Measurements from ENCODE around the gene ESPN. TPM values are rescaled to one million over a fixed set of nuclear protein-coding genes. Genes with fewer than 3 reads are reported as not detected.

Gene ESPN
- total RNA-seq, 4 donors from 2014 or later = 0.47 to 0.92 (median 0.81) TPM; not detected in 1

GRCh38 chr1:6509220-6509918, 84.8 kb downstream of the ESPN start:
- no peak overlapping the region for H3K27ac ChIP-seq
- no peak overlapping the region for H3K4me3 ChIP-seq
- no peak for ATAC-seq
- peaks cover 35% of the 10 kb centered on the region for H3K27me3 ChIP-seq
- H3K36me3 ChIP-seq = no peaks in the 10 kb centered on the region
- no peaks in the 10 kb centered on the region for H3K4me1 ChIP-seq
- TF ChIP-seq EP300 (IDR thresholded peaks at IDR 0.05) = no peak
- no peak for TF ChIP-seq POLR2AphosphoS5 (IDR thresholded peaks at IDR 0.05)
- TF ChIP-seq CTCF (IDR thresholded peaks at IDR 0.05) = no peak
- no peak for TF ChIP-seq POLR2A (IDR thresholded peaks at IDR 0.05)
- WGBS, 2 donors (ENCODE audit: low coverage in 1 of 2) = 59 to 76% methylated on average over 8 of the region's 20 CpGs
- H3K9me3 ChIP-seq = no peaks in the 10 kb centered on the region

- no peak for ATAC-seq
- TF ChIP-seq POLR2AphosphoS5 (IDR thresholded peaks at IDR 0.05) (no peak), CTCF (IDR thresholded peaks at IDR 0.05) (no peak), EP300 (IDR thresholded peaks at IDR 0.05) (no peak), POLR2A (IDR thresholded peaks at IDR 0.05) (no peak)
- no CpG with 5 or more reads among the region's 10 CpGs for WGBS, 2 donors (ENCODE audit: low coverage in 1 of 2)
- H3K9me3 ChIP-seq = no peaks in the 10 kb centered on the region
- H3K4me1 ChIP-seq = no peaks in the 10 kb centered on the region
- no peak overlapping the region for H3K4me3 ChIP-seq
- no peaks in the 10 kb centered on the region for H3K36me3 ChIP-seq
- no peak overlapping the region for H3K27ac ChIP-seq
- H3K27me3 ChIP-seq = peaks cover 35% of the 10 kb centered on the region
These were observed 85.3 kb downstream of the ESPN start for GRCh38 chr1:6509919-6510291.

GRCh38 chr1:6510493-6510892, 85.9 kb downstream of the ESPN start:
- H3K4me1 ChIP-seq = no peaks in the 10 kb centered on the region
- WGBS, 2 donors (ENCODE audit: low coverage in 1 of 2) = 83% methylated on average over 1 of the region's 6 CpGs; no CpG with 5 or more reads in 1 of the 2 donors
- peaks cover 34% of the 10 kb centered on the region for H3K27me3 ChIP-seq
- no peak for ATAC-seq
- no peak overlapping the region for H3K27ac ChIP-seq
- H3K4me3 ChIP-seq = no peak overlapping the region
- TF ChIP-seq EP300 (IDR thresholded peaks at IDR 0.05) (no peak), POLR2A (IDR thresholded peaks at IDR 0.05) (no peak), CTCF (IDR thresholded peaks at IDR 0.05) (no peak), POLR2AphosphoS5 (IDR thresholded peaks at IDR 0.05) (no peak)
- no peaks in the 10 kb centered on the region for H3K9me3 ChIP-seq
- H3K36me3 ChIP-seq = no peaks in the 10 kb centered on the region

Small RNAs within 50 kb of the gene (small RNA-seq; reads per million reads assigned to genes)
- 0 reads per million in 4 donors for gene MIR4252

Other genes starting within 250 kb of the ESPN start
- gene CHD5, start 244.5 kb upstream of the ESPN start, total RNA-seq = 10 to 100 TPM in 2 of 4 donors, 1 to 10 TPM in 2; 4.4 to 34.9 (median 9.2) TPM
- gene RPL22, start 225.2 kb upstream of the ESPN start, total RNA-seq = 100 to 1,000 TPM; 126 to 281 (median 227) TPM
- gene RNF207, start 218.7 kb upstream of the ESPN start, total RNA-seq = 10 to 100 TPM in 3 of 4 donors, 1 to 10 TPM in 1; 3.0 to 34.1 (median 18.3) TPM
- 10 to 100 TPM; 53.4 to 91.3 (median 85.0) TPM for gene ICMT, start 188.8 kb upstream of the ESPN start, total RNA-seq
- not detected for gene HES3, start 180.6 kb upstream of the ESPN start, total RNA-seq
- 1 to 10 TPM; 2.6 to 8.9 (median 6.2) TPM for gene GPR153, start 163.7 kb upstream of the ESPN start, total RNA-seq
- gene ACOT7, start 31.0 kb upstream of the ESPN start, total RNA-seq = 10 to 100 TPM; 22.3 to 32.5 (median 25.0) TPM
- gene HES2, start 4.9 kb upstream of the ESPN start, total RNA-seq = 1 to 10 TPM in 1 of 4 donors, not detected in 3; 7.3 TPM
- 10 to 100 TPM in 2 of 4 donors, 1 to 10 TPM in 2; 4.2 to 11.2 (median 8.8) TPM for gene TNFRSF25, start 41.4 kb downstream of the ESPN start, total RNA-seq
- 10 to 100 TPM in 3 of 4 donors, 1 to 10 TPM in 1; 8.6 to 14.0 (median 11.4) TPM for gene PLEKHG5, start 66.9 kb downstream of the ESPN start, total RNA-seq
- 10 to 100 TPM; 21.2 to 32.2 (median 25.7) TPM for gene NOL9, start 129.7 kb downstream of the ESPN start, total RNA-seq
- not detected for gene TAS1R1, start 130.5 kb downstream of the ESPN start, total RNA-seq
- gene ZBTB48, start 155.2 kb downstream of the ESPN start, total RNA-seq = 10 to 100 TPM; 12.7 to 17.7 (median 14.1) TPM
- gene KLHL21, start 178.1 kb downstream of the ESPN start, total RNA-seq = 100 to 1,000 TPM in 2 of 4 donors, 10 to 100 TPM in 2; 83.6 to 131 (median 101) TPM
- gene PHF13, start 189.0 kb downstream of the ESPN start, total RNA-seq = 10 to 100 TPM; 19.8 to 22.8 (median 20.5) TPM
- 10 to 100 TPM; 16.3 to 36.9 (median 27.7) TPM for gene THAP3, start 200.1 kb downstream of the ESPN start, total RNA-seq

Measured in gastroesophageal sphincter (tissue), 4 donors.